Thymus (tissue), 11 donors: Measurements from ENCODE around the gene PPP2R5E. TPM values are rescaled to one million over a fixed set of nuclear protein-coding genes. Genes with fewer than 3 reads are reported as not detected.

Experiments used
- DNase-seq, 9 donors: peaks; one replicate each; pipeline ENCODE4 v3.0.0-alpha.2; 2013; ENCODE audit warnings: low spot score in 9 of 9, low read depth in 6 of 9, missing footprints in 1 of 9
- H3K27ac ChIP-seq, 2 donors: one replicate each; pipeline ENCODE4 v1.5.1; 2013; ENCODE audit warnings: control low read depth in 1 of 2, low read depth in 1 of 2, low read length in 1 of 2, mild to moderate bottlenecking in 1 of 2, moderate library complexity in 1 of 2
- H3K27me3 ChIP-seq, 2 donors: one replicate each; pipeline ENCODE4 v1.5.1; 2013; ENCODE audit warnings: low read length in 1 of 2; ENCODE audit not compliant: control insufficient read depth in 2 of 2, insufficient read depth in 1 of 2
- H3K36me3 ChIP-seq, 2 donors: one replicate each; pipeline ENCODE4 v1.5.1; 2013; ENCODE audit warnings: low read length in 1 of 2, mild to moderate bottlenecking in 1 of 2, moderate library complexity in 1 of 2; ENCODE audit not compliant: control insufficient read depth in 2 of 2, insufficient read depth in 2 of 2
- H3K4me1 ChIP-seq, 2 donors: one replicate each; pipeline ENCODE4 v1.5.1; 2013; ENCODE audit warnings: low read length in 2 of 2; ENCODE audit not compliant: control insufficient read depth in 2 of 2, insufficient read depth in 2 of 2
- H3K4me3 ChIP-seq, 2 donors: one replicate each; pipeline ENCODE4 v1.5.1; 2013; ENCODE audit warnings: low read length in 2 of 2, control low read depth in 1 of 2, mild to moderate bottlenecking in 1 of 2
- H3K9me3 ChIP-seq, 2 donors: one replicate each; pipeline ENCODE4 v1.5.1; 2013; ENCODE audit warnings: low read length in 1 of 2, mild to moderate bottlenecking in 1 of 2; ENCODE audit not compliant: control insufficient read depth in 2 of 2, insufficient read depth in 1 of 2
- WGBS: extraction: QIAGEN DNeasy Blood & Tissue Kit; methylation state at CpG from one replicate; pipeline ENCODE4 v1.1.7; 2013; 5-methylcytosine and 5-hydroxymethylcytosine counted together
- polyA plus RNA-seq: library from polyadenylated mRNA; stranded (reverse); fragments of 200-250 nt; gene quantifications from one replicate; pipeline ENCODE4 v1.2.3, GENCODE V29; 2013
- total RNA-seq: library from RNA; stranded (reverse); fragments of 120-200 nt; gene quantifications from one replicate; pipeline ENCODE4 v1.2.4, GENCODE V29; 2013
- donor health status: healthy.

PPP2R5E gene
- total and polyA plus RNA-seq, 2 donors, result 10.4 to 14.6 TPM

GRCh38 chr14:63328787-63329737 is 214.1 kb downstream of the PPP2R5E start:
- Histone ChIP-seq H3K27me3 (no peaks in the 10 kb centered on the region), H3K4me3 (no peak overlapping the region), H3K36me3 (no peaks in the 10 kb centered on the region), H3K4me1 (no peaks in the 10 kb centered on the region), H3K27ac (no peak overlapping the region), H3K9me3 (no peaks in the 10 kb centered on the region)
- no peak for DNase-seq
- 88% methylated on average over 6 of the region's 6 CpGs for WGBS

- H3K4me3 ChIP-seq, result no peak overlapping the region
- no peak for DNase-seq
- no peaks in the 10 kb centered on the region for H3K9me3 ChIP-seq
- H3K27ac ChIP-seq, result no peak overlapping the region
- no peaks in the 10 kb centered on the region for H3K4me1 ChIP-seq
- H3K27me3 ChIP-seq, result no peaks in the 10 kb centered on the region
- no peaks in the 10 kb centered on the region for H3K36me3 ChIP-seq
- 95% methylated on average over 5 of the region's 5 CpGs for WGBS
These were observed 216.3 kb downstream of the PPP2R5E start for GRCh38 chr14:63326840-63327239.

- 89% methylated on average over 9 of the region's 9 CpGs for WGBS
- Histone ChIP-seq H3K27me3 (no peaks in the 10 kb centered on the region), H3K27ac (no peak overlapping the region), H3K36me3 (no peaks in the 10 kb centered on the region), H3K9me3 (no peaks in the 10 kb centered on the region), H3K4me3 (no peak overlapping the region), H3K4me1 (no peaks in the 10 kb centered on the region)
- DNase-seq, result no peak
These were observed 220.1 kb downstream of the PPP2R5E start for GRCh38 chr14:63322897-63323573.

GRCh38 chr14:63322472-63322871 is 220.7 kb downstream of the PPP2R5E start:
- no peaks in the 10 kb centered on the region for H3K4me1 ChIP-seq
- no peak for DNase-seq
- WGBS, result 96% methylated on average over 1 of the region's 1 CpG

More at GRCh38 chr14:63322472-63322871, 220.7 kb downstream of the PPP2R5E start:
- no peak overlapping the region for H3K27ac ChIP-seq
- H3K36me3 ChIP-seq, result no peaks in the 10 kb centered on the region
- no peaks in the 10 kb centered on the region for H3K27me3 ChIP-seq
- no peak overlapping the region for H3K4me3 ChIP-seq
- no peaks in the 10 kb centered on the region for H3K9me3 ChIP-seq

Other genes starting within 250 kb of the PPP2R5E start
- gene GPHB5, start 224.4 kb downstream of the PPP2R5E start, total RNA-seq, result not detected
- 0.34 TPM for gene GPHB5, start 224.4 kb downstream of the PPP2R5E start, polyA plus RNA-seq
- 21.0 TPM for gene WDR89, start 98.5 kb upstream of the PPP2R5E start, total RNA-seq
- gene WDR89, start 98.5 kb upstream of the PPP2R5E start, polyA plus RNA-seq, result 17.0 TPM
- 12.6 TPM for gene SGPP1, start 184.7 kb upstream of the PPP2R5E start, total RNA-seq
- gene SGPP1, start 184.7 kb upstream of the PPP2R5E start, polyA plus RNA-seq, result 21.0 TPM